Stimulated activated CD8-positive, alpha-beta memory T cell treated with anti-CD3 and anti-CD28 coated beads, Interleukin-12 subunit alpha, Interleukin-12 subunit beta, amount 100 ng/mL, for 1 hour (primary cell): ENCODE data around the gene KCNAB3.

Experiments used
- DNase-seq: peaks from one replicate; pipeline ENCODE4 v3.0.0-alpha.2; 2020; ENCODE audit warnings: low read depth

The KCNAB3 gene

GRCh38 chr17:7897090-7897489, 32.6 kb downstream of the KCNAB3 start:
- DNase-seq, result no peak

GRCh38 chr17:7894866-7895265, 34.8 kb downstream of the KCNAB3 start:
- no peak for DNase-seq

- no peak for DNase-seq
Observed at GRCh38 chr17:7894226-7894625, 35.4 kb downstream of the KCNAB3 start.

GRCh38 chr17:7893187-7893880, 36.3 kb downstream of the KCNAB3 start:
- DNase-seq, result no peak

- no peak for DNase-seq
Observed at GRCh38 chr17:7889166-7889955, 40.3 kb downstream of the KCNAB3 start.

GRCh38 chr17:7888184-7888920, 41.3 kb downstream of the KCNAB3 start, which contains the start of gene CHD3:
TSS of gene CHD3 (plus strand) at chr17:7888789. CDS start at chr17:7889001, 212 bp downstream.
- no peak for DNase-seq

GRCh38 chr17:7887482-7888183, 42.0 kb downstream of the KCNAB3 start:
- DNase-seq, result peak; percentile 85

GRCh38 chr17:7887038-7887481, 42.6 kb downstream of the KCNAB3 start:
- no peak for DNase-seq

GRCh38 chr17:7886227-7887037, 43.2 kb downstream of the KCNAB3 start:
- peak; percentile 27 for DNase-seq

- DNase-seq, result peak; percentile 8
Observed at GRCh38 chr17:7885367-7886226, 44.1 kb downstream of the KCNAB3 start.

- peak; percentile 29 for DNase-seq
Observed at GRCh38 chr17:7884581-7885366, 44.9 kb downstream of the KCNAB3 start.

GRCh38 chr17:7883781-7884386, 45.8 kb downstream of the KCNAB3 start:
- DNase-seq, result no peak

- DNase-seq, result no peak
Observed at GRCh38 chr17:7882629-7883028, 47.0 kb downstream of the KCNAB3 start.

- no peak for DNase-seq
Observed at GRCh38 chr17:7882068-7882467, 47.6 kb downstream of the KCNAB3 start.

- DNase-seq, result no peak
Observed at GRCh38 chr17:7881276-7882054, 48.2 kb downstream of the KCNAB3 start.

GRCh38 chr17:7880076-7880868, 49.4 kb downstream of the KCNAB3 start:
- no peak for DNase-seq

- DNase-seq, result no peak
Observed at GRCh38 chr17:7878234-7878633, 51.4 kb downstream of the KCNAB3 start.
